Nephron progenitor cell (in vitro differentiated cells): ENCODE results near the gene WDR93.
A peak's percentile ranks its signal among the peaks of the same experiment; 100 is the strongest.

ENCODE experiments used
- DNase-seq: peaks from one replicate; pipeline ENCODE4 v3.0.0; 2021
- H3K27ac Mint-ChIP-seq: 2 replicates; pipeline ENCODE4 v1.8.0; 2021; ENCODE audit warnings: mild to moderate bottlenecking, moderate library complexity, mixed read lengths
- H3K27me3 Mint-ChIP-seq: 2 replicates; pipeline ENCODE4 v1.8.0; 2021; ENCODE audit warnings: mild to moderate bottlenecking, low read depth, mixed read lengths; ENCODE audit not compliant: poor library complexity
- H3K36me3 Mint-ChIP-seq: 2 replicates; pipeline ENCODE4 v1.8.0; 2021; ENCODE audit warnings: low read depth, mixed read lengths
- H3K4me1 Mint-ChIP-seq: 2 replicates; pipeline ENCODE4 v1.8.0; 2021; ENCODE audit warnings: mixed read lengths
- H3K4me3 Mint-ChIP-seq: 2 replicates; pipeline ENCODE4 v1.8.0; 2021; ENCODE audit warnings: mild to moderate bottlenecking, moderate library complexity, mixed read lengths
- H3K9me3 Mint-ChIP-seq: 2 replicates; pipeline ENCODE4 v1.8.0; 2021; ENCODE audit warnings: mild to moderate bottlenecking, moderate library complexity, mixed read lengths
- CTCF ChIP-seq: fragments of 200-600 bp; sonication (generic); IDR thresholded peaks from 2 replicates; pipeline ENCODE4 v1.5.0; 2021; ENCODE audit warnings: antibody characterized with exemption

WDR93 gene

GRCh38 chr15:89665449-89666181 is 25.0 kb upstream of the WDR93 start:
- Mint-ChIP-seq H3K4me3 (peak overlapping the region; percentile 70), H3K27me3 (peaks cover 35% of the 10 kb centered on the region), H3K9me3 (peaks cover 1% of the 10 kb centered on the region), H3K27ac (no peak overlapping the region), H3K4me1 (peaks cover 15% of the 10 kb centered on the region), H3K36me3 (no peaks in the 10 kb centered on the region)
- peak; percentile 83 for DNase-seq
- no peak for TF ChIP-seq CTCF

GRCh38 chr15:89666184-89666857 is 24.3 kb upstream of the WDR93 start:
- Mint-ChIP-seq H3K27me3 (peaks cover 28% of the 10 kb centered on the region), H3K9me3 (no peaks in the 10 kb centered on the region), H3K36me3 (no peaks in the 10 kb centered on the region), H3K4me1 (peaks cover 15% of the 10 kb centered on the region), H3K27ac (no peak overlapping the region), H3K4me3 (peak overlapping the region; percentile 20)
- DNase-seq, result no peak
- TF ChIP-seq CTCF, result no peak

- no peak overlapping the region for H3K27ac Mint-ChIP-seq
- no peaks in the 10 kb centered on the region for H3K9me3 Mint-ChIP-seq
- no peaks in the 10 kb centered on the region for H3K36me3 Mint-ChIP-seq
- no peak for DNase-seq
- H3K4me1 Mint-ChIP-seq, result peaks cover 15% of the 10 kb centered on the region
- H3K4me3 Mint-ChIP-seq, result no peak overlapping the region
- no peak for TF ChIP-seq CTCF
- H3K27me3 Mint-ChIP-seq, result peaks cover 28% of the 10 kb centered on the region
These were observed 23.5 kb upstream of the WDR93 start for GRCh38 chr15:89666858-89667705.

GRCh38 chr15:89667706-89667960 is 23.0 kb upstream of the WDR93 start:
- no peak for DNase-seq
- H3K9me3 Mint-ChIP-seq, result no peaks in the 10 kb centered on the region
- no peak overlapping the region for H3K27ac Mint-ChIP-seq
- H3K4me3 Mint-ChIP-seq, result no peak overlapping the region
- no peaks in the 10 kb centered on the region for H3K36me3 Mint-ChIP-seq
- TF ChIP-seq CTCF, result no peak
- H3K27me3 Mint-ChIP-seq, result peaks cover 26% of the 10 kb centered on the region
- peaks cover 14% of the 10 kb centered on the region for H3K4me1 Mint-ChIP-seq

- Mint-ChIP-seq H3K27me3 (peaks cover 24% of the 10 kb centered on the region), H3K4me3 (no peak overlapping the region), H3K9me3 (no peaks in the 10 kb centered on the region), H3K36me3 (no peaks in the 10 kb centered on the region), H3K27ac (no peak overlapping the region), H3K4me1 (peaks cover 10% of the 10 kb centered on the region)
- TF ChIP-seq CTCF, result no peak
- DNase-seq, result no peak
These were observed 22.4 kb upstream of the WDR93 start for GRCh38 chr15:89668171-89668570.
